Fibroblast of villous mesenchyme (primary cell): ENCODE measurements around the gene KNG1. TPM values are rescaled to one million over a fixed set of nuclear protein-coding genes. Genes with fewer than 3 reads are reported as not detected.

Source experiments
- DNase-seq: peaks from one replicate; pipeline ENCODE4 v3.0.0-alpha.2; 2010; ENCODE audit warnings: low read depth
- H3K4me3 ChIP-seq: 2 replicates; pipeline ENCODE4 v1.5.1; 2011; ENCODE audit warnings: low read depth, mild to moderate bottlenecking, low read length
- total RNA-seq: library from RNA; depleted of rRNA; stranded (reverse); fragments of >200 nt; gene quantifications from 2 replicates; pipeline ENCODE4 v1.2.3, GENCODE V29; 2012
- TF ChIP-seq, protein P1 (sequence below): IDR thresholded peaks from 2 replicates; pipeline ENCODE4 v1.5.1; 2012; ENCODE audit warnings: low read depth, mild to moderate bottlenecking, low read length; ENCODE audit not compliant: insufficient read depth

Gene KNG1
- total RNA-seq, result not detected in 2 replicates

DNA sequence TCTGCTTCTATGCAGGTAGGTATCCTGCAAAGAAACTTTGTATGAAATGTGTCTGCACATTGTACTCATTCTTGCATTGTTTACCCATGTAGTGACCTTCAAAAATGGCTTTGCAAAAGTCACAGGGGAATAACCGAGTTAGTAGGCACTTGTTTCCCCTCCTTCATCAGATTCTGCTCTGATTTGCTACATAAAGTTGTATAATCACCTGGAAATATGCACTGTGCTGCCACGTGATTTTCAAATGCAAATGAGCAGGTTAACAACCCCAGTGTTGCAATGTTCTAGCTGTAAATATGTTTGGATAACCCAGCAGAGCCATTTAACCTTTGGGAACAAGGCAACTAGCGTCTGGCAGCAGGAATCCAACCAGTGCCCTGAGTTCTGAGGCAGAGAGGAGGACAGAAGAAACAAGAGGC, at the start of gene KNG1:
TSS of gene KNG1 (plus strand) at position 321 of the 419 bp plus-strand sequence. CDS start 184 bp downstream, outside the sequence.
- TF ChIP-seq, protein P1, sequence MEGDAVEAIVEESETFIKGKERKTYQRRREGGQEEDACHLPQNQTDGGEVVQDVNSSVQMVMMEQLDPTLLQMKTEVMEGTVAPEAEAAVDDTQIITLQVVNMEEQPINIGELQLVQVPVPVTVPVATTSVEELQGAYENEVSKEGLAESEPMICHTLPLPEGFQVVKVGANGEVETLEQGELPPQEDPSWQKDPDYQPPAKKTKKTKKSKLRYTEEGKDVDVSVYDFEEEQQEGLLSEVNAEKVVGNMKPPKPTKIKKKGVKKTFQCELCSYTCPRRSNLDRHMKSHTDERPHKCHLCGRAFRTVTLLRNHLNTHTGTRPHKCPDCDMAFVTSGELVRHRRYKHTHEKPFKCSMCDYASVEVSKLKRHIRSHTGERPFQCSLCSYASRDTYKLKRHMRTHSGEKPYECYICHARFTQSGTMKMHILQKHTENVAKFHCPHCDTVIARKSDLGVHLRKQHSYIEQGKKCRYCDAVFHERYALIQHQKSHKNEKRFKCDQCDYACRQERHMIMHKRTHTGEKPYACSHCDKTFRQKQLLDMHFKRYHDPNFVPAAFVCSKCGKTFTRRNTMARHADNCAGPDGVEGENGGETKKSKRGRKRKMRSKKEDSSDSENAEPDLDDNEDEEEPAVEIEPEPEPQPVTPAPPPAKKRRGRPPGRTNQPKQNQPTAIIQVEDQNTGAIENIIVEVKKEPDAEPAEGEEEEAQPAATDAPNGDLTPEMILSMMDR, result no peak
- no peak within 1 kb of the TSS for H3K4me3 ChIP-seq
- no peak for DNase-seq

DNA sequence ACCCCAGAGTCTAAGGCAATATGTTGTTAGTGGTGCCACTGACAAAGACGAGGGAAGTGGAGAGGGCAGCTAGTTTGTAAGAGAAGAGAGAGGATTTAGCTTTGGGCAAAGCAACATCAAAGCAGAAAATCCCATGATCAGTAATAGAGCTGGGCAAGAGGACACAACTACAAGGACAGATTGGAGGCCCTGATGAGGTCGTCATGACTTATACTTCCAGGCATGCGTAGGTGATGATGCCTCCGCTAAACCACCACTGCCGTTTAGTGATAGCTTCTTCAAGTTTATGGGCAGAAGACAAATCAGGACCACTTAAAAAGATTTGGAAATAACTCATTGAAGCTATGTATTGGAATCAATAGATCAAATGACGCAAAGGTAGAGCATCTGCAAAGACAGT, 48.7 kb upstream of the KNG1 start:
- TF ChIP-seq, protein P1, result no peak
- DNase-seq, result no peak
- no peak overlapping the region for H3K4me3 ChIP-seq

DNA sequence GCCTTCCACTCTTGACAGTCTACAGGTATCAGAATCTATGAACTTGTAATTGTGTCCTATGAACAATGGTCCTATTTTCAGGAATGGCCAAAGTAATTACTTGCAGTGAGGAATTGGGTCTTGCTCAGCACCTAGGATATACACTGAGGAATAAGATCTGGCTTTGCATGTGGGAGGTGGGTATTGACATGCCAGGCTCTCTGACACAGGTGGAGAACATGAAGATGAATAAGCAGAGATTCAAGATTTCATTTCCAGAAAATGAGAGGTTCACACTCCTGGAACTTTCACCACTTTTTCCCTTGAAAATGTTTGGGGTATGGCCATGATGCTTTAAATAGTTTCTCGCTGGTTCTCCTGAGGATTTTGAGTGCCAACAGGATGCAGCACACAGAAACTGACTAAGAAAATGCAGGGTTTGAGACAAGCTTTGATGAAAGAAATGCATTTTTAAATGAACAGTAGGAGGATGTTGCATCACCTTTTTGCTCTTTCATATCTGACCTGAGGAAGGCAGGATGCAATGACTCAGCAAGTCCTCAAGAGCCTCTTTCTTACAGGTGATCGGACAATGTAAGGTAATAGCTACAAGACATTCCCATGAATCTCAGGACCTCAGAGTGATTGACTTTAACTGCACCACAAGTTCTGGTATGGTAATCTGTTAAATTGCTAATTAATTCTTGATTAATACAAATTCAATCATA, 47.6 kb upstream of the KNG1 start:
- TF ChIP-seq, protein P1, result no peak
- no peak for DNase-seq
- no peak overlapping the region for H3K4me3 ChIP-seq

DNA sequence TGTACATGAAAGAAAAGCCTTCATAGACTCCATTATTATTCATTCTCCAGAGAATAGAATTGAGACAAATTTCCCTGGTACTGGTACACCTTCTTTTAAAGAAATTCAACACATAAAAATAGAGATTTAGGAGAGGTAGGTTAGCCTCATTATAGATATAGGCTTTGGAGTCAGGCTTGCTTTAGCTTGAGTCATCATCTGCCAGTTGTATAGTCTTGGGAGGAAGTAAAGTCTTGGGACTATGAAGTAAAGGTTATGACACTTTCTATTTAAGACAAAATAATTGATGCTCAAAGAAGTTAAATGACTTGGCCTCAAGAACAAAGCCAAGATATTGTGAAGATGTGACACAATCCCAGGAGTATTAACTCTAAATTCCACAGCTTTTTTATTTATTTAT, 47.0 kb upstream of the KNG1 start:
- TF ChIP-seq, protein P1, result no peak
- H3K4me3 ChIP-seq, result no peak overlapping the region
- DNase-seq, result no peak

DNA sequence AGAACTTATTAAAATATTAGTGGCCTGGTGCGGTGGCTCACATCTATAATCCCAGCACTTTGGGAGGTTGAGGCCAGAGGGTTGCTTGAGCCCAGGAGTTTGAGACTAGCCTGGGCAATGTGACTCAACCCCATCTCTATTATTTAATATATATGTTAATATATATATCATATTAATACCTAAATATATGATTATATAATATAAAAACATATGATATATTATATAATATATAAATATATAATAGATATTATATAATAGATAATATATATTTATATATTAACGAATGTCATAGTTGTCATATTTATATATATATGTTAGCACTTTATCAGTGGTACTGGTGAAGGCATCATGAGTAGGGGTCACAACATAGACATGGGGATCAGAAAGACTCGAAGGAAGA, 46.1 kb upstream of the KNG1 start:
- no peak for DNase-seq
- TF ChIP-seq, protein P1, result no peak
- no peak overlapping the region for H3K4me3 ChIP-seq

DNA sequence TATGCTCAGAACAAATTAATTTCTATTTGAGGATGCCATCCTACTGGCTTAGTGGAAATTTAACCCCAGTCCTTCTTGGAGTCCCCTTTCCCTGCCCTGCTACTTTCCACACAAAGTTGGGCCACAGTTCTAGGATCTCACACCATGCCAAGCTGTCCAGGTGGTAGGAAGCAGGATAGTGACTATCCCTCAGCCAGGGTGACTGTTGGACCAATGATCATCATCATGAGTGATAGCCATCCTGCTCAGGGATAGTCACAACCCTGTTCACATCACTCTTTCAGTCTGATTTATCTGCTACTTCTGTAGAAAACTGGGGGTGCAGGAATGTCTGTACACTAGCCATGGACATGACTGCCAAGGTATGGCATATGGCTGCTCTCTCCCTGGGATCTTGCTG, 38.6 kb upstream of the KNG1 start:
- TF ChIP-seq, protein P1, result no peak

DNA sequence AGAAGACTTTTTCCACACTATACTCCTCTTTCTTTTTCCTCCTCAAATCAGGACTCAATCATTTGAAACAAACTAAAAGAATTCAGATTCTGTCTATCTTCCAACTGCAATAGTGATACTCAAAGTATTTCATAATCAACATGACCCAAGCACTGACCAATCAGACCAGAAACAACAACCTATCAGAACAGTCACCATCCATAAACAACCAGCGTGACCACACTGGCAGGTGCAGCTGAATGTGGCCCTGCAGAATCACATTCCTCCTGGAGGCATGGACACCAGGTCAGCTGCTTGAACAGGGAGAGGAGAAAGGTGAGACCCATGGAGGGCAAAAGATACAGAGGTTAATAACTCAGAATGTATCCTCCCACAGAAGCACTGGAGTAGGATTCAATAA, 38.0 kb upstream of the KNG1 start:
- TF ChIP-seq, protein P1, result no peak
- H3K4me3 ChIP-seq, result no peak overlapping the region
- no peak for DNase-seq

More for the DNA sequence above, 38.6 kb upstream of the KNG1 start:
- DNase-seq, result no peak
- no peak overlapping the region for H3K4me3 ChIP-seq
